Type B pancreatic cell (in vitro differentiated cells): ENCODE results near the gene RBM19. TPM values are rescaled to one million over a fixed set of nuclear protein-coding genes. Genes with fewer than 3 reads are reported as not detected.

Experiments
- DNase-seq: peaks from one replicate; pipeline ENCODE4 v3.0.0; 2021; ENCODE audit warnings: mixed read lengths; ENCODE audit not compliant: unreplicated experiment; ENCODE audit errors: extremely low spot score
- H3K27ac Mint-ChIP-seq: 2 replicates; pipeline ENCODE4 v1.8.0; 2021; ENCODE audit warnings: mild to moderate bottlenecking, mixed read lengths
- H3K27me3 Mint-ChIP-seq: 2 replicates; pipeline ENCODE4 v1.8.0; 2021; ENCODE audit warnings: mixed read lengths
- H3K36me3 Mint-ChIP-seq: 2 replicates; pipeline ENCODE4 v1.8.0; 2021; ENCODE audit warnings: mixed read lengths
- H3K4me1 Mint-ChIP-seq: one replicate; pipeline ENCODE4 v1.8.0; 2021; ENCODE audit warnings: mixed read lengths; ENCODE audit not compliant: unreplicated experiment
- H3K4me3 Mint-ChIP-seq: 2 replicates; pipeline ENCODE4 v1.8.0; 2021; ENCODE audit warnings: mild to moderate bottlenecking, mixed read lengths
- H3K9me3 Mint-ChIP-seq: 2 replicates; pipeline ENCODE4 v1.8.0; 2021; ENCODE audit warnings: mixed read lengths
- CTCF ChIP-seq: fragments of 200-600 bp; sonication (generic); conservative IDR thresholded peaks from 2 replicates; pipeline ENCODE4 v1.5.0; 2021; ENCODE audit warnings: antibody characterized with exemption, mild to moderate bottlenecking
- total RNA-seq: library from RNA; stranded (reverse); gene quantifications from 2 replicates; pipeline ENCODE4 v1.2.1, GENCODE V29; 2021; ENCODE audit warnings: low replicate concordance

Gene RBM19
- total RNA-seq, 1 donor from 2014 or later: 37.8 TPM

GRCh38 chr12:113931517-113931916, 34.6 kb downstream of the RBM19 start:
- H3K36me3 Mint-ChIP-seq: peaks cover 21% of the 10 kb centered on the region
- no peaks in the 10 kb centered on the region for H3K4me1 Mint-ChIP-seq
- TF ChIP-seq CTCF: no peak
- H3K27ac Mint-ChIP-seq: no peak overlapping the region
- no peaks in the 10 kb centered on the region for H3K27me3 Mint-ChIP-seq
- no peak overlapping the region for H3K4me3 Mint-ChIP-seq
- no peak for DNase-seq
- no peaks in the 10 kb centered on the region for H3K9me3 Mint-ChIP-seq

DNA sequence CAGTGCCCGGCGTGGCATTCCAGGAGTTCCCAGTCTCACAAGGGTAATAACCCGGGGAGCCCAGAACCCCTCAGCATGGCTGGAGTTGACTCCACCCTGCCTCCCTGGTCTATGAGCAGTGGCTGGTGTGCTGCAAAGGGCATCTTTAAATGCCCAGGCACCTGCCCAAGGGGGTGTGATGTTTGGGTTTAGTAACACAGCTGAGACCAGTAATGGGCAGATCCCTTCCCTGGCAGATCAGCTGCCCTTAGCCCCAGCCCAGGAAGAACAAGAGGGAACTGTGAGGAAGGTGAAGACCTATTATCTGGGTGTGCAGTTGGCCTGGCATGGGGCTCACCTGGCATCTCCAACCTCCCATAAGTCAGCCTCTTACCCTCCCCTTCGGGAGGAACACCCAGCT, 35.9 kb downstream of the RBM19 start:
- Mint-ChIP-seq H3K27me3 (no peaks in the 10 kb centered on the region), H3K36me3 (peaks cover 29% of the 10 kb centered on the region), H3K4me1 (no peaks in the 10 kb centered on the region), H3K27ac (no peak overlapping the region), H3K9me3 (no peaks in the 10 kb centered on the region), H3K4me3 (no peak overlapping the region)
- TF ChIP-seq CTCF: no peak
- no peak for DNase-seq

- Mint-ChIP-seq H3K9me3 (no peaks in the 10 kb centered on the region), H3K27me3 (no peaks in the 10 kb centered on the region), H3K36me3 (peaks cover 28% of the 10 kb centered on the region), H3K4me1 (no peaks in the 10 kb centered on the region), H3K4me3 (no peak overlapping the region), H3K27ac (no peak overlapping the region)
- TF ChIP-seq CTCF: no peak
- no peak for DNase-seq
These were observed 36.7 kb downstream of the RBM19 start for GRCh38 chr12:113929312-113929989.

DNA sequence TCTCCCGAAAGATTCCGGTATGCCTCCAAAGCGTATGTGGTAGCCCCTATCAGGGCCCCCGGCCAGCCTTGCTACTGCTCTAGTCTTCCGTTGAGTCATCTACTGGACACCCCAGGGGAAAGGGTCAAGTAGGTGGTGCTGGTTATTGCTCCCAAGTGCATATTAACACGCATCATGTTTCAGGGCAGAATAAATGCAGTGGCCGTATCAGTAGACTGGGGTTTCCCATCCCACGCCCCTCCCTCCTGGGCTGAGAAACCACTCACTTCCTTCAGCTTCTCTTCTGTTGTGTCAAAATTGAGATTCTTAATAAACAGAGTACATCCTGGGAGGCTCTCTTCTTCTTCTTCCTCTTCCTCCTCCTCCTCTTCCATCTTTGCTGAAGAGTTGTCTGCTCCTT, 39.3 kb downstream of the RBM19 start:
- Mint-ChIP-seq H3K4me1 (no peaks in the 10 kb centered on the region), H3K27ac (no peak overlapping the region), H3K9me3 (no peaks in the 10 kb centered on the region), H3K36me3 (peaks cover 22% of the 10 kb centered on the region), H3K4me3 (no peak overlapping the region), H3K27me3 (no peaks in the 10 kb centered on the region)
- TF ChIP-seq CTCF: no peak
- DNase-seq: no peak

DNA sequence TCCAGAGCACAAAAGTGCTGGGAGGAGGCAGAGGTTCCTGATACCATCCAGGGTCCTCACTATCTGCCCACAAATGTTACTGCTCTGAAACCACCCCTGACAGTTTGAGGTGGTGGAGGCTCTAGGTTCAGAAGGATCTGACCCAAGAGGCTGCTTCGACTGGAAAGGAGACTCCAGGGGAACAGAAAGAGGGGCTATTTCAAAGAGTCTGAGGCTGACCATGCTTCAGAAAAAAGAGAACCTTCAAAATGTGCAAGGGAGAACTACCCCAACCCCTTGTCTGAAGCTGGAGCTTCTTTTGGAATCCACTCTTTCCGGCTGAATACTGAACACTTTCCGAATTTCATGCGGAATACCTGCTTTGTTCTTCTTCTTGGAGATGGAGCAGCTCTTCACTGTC, 41.8 kb downstream of the RBM19 start:
- no peak for DNase-seq
- Mint-ChIP-seq H3K4me1 (no peaks in the 10 kb centered on the region), H3K9me3 (no peaks in the 10 kb centered on the region), H3K27ac (no peak overlapping the region), H3K27me3 (no peaks in the 10 kb centered on the region), H3K4me3 (no peak overlapping the region), H3K36me3 (peaks cover 19% of the 10 kb centered on the region)
- TF ChIP-seq CTCF: no peak

DNA sequence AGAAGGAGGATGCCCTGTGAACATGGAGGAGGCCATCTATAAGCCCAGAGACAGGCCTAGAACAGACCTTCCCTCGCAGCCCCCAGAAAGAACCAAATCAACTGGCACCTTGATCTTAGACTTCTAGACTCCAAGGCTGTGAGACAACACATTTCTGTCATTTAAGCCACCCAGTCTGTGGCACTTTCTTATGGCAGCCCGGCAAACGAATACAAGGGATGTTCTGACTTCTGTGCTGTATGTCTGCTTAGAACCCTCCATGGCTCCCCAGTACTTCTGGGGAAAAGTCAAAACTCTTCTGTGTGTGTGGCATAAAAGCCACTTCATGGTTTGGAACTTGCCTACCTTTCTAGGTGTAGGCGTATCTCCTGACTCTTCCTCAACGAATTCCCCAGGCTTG, 42.9 kb downstream of the RBM19 start:
- no peak for DNase-seq
- no peaks in the 10 kb centered on the region for H3K4me1 Mint-ChIP-seq
- no peak overlapping the region for H3K27ac Mint-ChIP-seq
- peaks cover 15% of the 10 kb centered on the region for H3K36me3 Mint-ChIP-seq
- no peaks in the 10 kb centered on the region for H3K9me3 Mint-ChIP-seq
- no peak for TF ChIP-seq CTCF
- no peak overlapping the region for H3K4me3 Mint-ChIP-seq
- no peaks in the 10 kb centered on the region for H3K27me3 Mint-ChIP-seq
